NAMALWA (cell line): ENCODE data around the gene KCNB1.
A peak's percentile ranks its signal among the peaks of the same experiment; 100 is the strongest.

Source experiments
- DNase-seq: peaks from one replicate; pipeline ENCODE4 v3.0.0-alpha.2; 2015; ENCODE audit warnings: low spot score

The KCNB1 gene

DNA sequence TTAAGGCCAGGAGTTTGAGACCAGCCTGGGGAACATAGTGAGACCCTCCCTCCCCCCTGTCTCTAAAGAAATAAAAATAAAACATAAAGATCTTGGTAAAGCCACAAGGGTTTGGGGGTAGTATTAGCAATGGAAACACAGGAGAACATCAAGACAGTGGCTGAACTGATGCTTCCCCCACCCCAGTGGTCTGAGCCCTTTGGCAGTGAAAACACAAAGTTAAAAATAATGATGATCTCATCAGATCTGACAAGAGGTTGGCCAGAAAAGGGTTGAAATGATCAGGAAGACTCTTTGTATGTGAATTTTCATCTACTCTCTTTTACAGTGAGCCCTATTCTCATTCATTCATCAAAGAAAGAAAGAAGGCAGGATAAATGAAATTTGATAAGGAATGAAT is 93.7 kb downstream of the KCNB1 start:
- DNase-seq: no peak

DNA sequence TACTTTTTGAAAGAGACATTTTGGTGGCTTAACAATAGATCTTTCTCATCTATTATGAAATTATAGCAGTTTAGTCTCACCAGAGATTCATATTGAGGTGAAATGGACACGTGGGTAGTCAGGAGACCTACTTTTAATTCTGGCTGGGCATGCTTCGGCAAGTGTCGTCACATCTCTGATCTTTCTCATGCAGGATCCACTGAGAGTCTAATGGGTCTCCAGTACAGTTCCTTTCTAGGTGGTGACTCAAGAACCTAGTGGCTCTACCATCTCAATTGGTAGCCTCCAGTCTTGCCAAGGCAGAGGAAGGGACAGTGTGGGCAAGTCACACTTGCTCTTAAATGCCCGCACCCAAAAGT is 94.9 kb downstream of the KCNB1 start:
- DNase-seq: no peak

DNA sequence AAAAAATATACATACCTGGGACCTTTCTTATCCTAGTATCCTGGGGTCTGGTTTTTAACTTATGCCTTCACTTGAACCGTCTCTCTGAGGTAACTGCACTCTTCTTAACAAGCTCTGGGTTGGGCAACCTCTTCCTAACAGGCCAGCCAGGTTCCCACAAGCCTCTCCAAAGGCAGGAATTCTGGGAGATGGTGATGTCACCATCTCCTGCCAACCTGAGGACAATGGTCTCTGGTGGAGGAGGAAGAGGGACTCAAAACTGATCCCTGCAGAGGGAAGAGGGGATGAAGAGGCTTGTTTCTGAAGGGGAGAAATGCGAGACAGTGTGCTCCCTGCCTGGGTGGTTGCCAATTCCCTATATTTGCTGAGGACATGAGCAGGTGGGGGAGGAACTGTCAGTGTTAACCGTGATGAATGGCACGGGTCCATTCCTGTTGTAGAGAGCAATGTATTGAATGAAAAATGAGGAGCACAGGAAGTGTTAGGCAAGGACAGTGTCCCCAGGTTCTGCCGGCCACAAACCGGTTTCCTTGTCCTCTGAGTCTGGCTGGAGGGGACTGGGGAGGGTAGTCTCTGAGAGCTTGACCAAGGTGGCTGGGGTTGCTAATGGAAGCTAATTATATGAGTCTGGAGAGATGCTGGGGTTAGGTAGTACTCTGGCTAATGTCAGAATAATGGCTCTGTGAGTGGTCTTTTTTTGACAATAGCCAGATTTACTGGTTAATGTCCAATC is 95.5 kb downstream of the KCNB1 start:
- DNase-seq: no peak

DNA sequence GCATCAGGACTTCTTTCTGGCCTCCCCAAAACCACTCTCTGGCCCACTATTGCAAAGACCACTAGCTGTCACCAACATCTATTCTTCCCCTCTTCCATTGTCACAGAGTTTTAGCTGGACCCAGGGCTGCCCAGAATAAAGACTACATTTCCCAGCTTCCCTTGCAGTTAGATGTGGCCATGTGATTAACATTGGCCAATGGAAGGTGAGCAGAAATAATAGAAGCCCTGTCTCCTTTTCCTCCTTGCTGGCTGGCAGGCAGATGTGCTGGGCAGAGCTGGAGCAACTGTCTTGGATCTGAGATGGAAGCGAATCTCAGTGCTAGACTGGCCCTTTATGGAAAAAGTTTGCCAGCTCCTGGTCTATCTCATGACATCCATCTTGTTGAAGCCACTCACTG is 97.0 kb downstream of the KCNB1 start:
- peak; percentile 80 for DNase-seq

DNA sequence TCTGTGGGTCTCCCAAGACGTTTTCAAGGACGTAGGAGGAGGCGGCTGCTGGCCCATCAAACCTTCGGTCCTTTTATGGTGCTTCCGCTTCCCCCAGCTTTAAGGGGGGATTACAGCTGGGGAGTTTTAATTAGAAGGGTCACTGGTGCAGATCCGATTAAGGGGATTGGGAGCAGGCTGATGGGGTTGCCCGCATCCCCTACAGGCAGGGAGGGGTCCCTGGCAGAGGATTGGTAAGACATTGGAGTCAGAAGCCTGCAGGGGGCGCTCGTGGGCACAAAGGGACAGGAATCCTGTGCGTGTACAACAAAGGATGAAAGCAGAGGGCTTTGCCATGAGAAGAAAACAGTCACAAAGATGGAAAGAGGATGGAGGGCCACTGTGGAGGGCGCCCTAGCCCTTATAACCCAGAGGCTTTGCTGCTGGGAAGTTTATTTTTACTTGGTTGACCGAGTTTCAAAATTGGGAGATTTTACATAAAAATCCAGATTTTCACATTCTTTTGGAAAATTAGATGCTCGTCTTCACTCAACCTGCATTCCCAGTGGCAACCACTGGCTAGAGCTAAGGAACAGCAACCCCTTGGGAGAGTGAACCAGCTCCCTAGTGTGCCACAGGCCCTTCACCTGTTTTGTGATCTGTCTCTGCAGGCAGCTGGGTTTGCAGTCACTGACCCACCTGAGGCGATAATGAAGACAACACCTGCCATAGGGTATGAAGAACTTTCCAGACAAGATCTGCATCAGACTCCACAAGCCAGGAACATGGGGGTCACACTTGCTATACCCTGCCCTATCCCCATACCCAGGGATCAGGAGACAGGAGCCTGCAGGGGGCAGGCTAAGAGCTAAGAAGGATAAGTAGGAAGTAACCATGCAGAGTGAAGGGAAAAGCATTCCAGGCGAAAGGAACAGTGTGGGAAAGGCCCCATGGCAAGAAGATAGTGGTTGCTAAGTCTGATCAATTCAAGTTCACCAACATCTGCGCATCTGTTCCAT is 97.7 kb downstream of the KCNB1 start:
- peak; percentile 83 for DNase-seq

DNA sequence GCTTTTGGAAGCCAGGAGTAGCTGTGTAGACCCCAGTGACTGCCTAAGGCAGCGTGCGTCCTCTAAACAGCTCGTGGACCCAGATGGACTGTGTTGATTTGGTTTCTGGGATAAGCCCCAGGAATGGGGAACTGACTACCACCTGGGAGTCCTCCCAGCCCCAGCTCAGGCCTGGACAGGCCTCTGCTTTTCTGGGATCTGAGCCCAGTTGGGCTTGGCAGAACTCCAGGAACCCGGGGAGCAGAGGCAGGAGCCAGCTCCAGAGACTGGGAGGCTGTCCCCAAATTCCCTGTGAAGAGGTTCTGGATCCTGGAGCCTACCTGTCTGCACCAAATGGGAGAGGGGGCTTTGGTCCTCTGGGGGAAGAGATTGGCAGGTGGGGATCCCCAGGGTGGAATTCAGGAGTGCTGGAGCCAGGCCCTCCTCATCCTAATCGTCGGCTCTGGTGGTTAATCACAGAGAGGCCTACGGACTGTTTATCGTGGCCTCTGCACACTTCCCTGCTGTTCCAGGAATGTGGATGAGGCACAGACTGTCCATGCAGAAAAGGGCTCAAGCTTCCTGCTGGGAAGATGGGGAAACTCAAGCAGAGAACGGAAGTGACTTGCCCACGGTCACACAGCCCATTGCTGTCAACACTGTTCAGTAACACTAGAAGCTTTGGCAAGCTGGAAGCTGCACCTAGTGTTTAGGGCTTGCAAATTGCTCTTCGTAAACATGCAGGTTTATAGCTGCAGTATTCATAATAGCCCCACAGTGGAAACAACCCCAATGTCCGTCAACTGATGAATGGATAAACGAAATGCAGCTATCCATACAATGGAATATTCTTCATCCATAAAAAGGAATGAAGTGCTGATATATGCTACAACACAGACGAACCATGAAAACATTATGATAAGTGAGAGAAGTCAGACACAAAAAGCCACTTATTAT is 100.6 kb downstream of the KCNB1 start:
- no peak for DNase-seq

DNA sequence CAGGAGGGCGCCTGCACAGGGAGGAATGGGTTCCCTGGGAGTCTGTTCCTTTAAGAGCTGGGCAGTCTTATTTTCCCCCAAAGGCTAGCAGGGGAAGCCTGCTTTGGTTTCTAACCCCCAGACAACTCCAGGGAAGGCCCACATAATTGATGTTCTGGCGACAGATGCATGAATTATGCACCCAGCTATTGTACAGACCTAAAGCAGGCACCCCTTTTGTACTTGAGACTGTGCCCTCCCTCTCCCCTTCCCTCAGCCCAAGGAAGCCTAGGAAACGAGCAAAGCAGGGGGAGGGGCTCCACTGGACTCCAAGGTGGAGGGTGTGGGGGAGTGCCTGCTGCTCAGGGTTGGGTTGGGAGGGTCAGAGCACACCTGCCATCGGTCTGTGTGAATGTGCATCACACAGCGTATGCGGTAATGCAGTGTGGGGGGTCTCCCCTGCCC is 102.1 kb downstream of the KCNB1 start:
- DNase-seq: no peak

DNA sequence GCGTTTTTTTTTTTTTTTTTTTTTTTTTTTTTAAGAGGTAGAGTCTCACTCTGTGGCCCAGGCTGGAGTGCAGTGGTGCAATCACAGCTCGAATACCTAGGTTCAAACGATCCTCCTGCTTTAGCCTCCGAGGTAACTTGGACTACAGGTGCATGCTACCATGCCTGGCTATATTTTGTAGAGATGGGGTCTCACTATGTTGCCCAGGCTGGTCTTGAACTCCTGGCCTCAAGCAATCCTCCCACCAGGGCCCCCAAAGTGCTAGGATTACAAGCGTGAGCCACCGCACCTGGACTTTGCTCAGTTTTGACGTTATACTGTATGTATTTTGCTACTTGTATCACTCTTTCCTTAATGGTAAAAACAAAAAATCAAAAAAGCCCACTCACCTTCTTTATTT is 103.1 kb downstream of the KCNB1 start:
- DNase-seq: no peak

DNA sequence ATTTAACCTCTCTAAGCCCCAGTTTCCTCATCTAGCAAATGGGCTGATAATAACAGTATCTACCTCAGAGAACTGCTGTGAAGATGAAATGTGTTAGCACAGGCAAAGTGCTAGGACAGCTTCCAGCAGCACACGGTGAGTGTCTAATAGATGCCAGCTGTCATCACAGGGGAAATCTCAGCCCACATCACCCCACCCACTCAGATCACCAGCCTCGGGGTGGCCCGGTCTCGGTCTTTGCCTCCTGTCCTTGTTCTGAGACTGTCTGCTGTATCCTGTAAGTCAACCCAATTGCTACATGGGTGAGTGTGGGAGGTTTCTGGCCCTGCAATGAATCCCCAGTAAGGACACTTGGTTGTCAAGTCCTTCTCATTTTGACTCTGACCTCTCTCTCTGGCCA is 105.1 kb downstream of the KCNB1 start:
- no peak for DNase-seq

DNA sequence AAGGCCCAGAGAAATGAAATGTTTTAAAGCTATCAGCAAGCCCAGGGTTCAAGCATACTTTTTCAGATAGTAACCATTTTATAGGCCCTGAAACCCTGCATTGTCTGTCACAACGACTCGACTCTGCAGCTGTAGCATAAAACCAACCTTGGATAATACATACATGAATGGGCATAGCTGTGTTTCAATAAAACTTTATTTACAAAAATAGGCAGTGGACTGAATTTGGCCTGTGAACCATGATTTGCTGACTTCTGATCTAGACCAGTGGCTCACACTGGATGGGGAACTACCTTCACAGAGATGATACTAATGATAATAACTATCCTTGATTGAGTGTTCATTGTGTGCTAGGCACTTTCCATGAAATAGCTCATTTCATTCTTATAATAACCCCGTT is 107.3 kb downstream of the KCNB1 start:
- DNase-seq: no peak

DNA sequence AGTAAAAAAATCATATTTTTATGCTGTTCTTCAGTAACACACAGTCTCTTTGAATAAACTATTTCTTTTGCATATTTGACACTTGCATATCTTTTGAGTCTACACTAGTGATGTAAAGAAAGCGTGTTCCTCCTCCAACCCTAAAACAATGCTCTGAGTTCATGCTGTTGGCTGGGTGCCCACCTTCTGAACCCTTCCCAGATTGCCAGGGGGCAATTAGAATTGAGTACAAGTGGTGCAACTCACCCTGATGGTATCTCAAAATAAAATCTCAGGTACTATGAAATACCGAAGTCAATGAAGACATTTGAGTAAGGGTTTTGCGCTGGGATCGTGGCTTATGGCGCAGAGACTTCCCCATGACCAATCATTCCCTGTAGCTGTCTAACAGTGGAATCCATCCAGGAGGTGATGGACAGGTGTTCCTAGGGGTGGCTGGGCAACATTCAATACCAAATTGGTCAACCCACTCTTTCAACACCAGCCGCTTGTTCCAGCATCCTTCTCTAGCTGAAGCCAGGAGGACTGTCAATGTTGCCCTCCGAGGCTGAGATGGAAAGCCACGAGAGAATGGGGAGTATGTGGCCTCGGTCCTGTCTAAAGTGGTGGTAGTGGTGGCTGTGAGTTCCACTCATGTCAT is 110.3 kb downstream of the KCNB1 start:
- DNase-seq: no peak

DNA sequence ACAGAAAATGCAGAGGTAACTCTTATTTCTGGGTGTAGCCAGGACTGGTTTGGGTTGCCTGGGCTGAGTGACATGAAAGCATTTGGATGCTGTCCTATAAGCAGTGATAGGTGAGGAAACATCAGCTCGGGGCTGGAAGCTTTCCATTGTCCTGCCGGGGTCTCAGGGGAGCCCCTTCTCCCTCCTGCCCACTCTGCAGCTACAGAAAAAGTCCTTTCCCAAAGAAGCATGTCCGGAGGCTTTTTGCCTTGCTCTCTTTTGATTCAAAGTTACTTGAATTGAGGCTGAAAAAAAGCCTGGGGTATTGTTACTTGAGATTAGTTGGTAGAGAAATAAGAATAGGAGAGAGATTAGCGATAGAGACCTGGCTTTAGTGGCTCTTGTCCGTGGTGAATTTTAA is 113.9 kb downstream of the KCNB1 start:
- DNase-seq: no peak

DNA sequence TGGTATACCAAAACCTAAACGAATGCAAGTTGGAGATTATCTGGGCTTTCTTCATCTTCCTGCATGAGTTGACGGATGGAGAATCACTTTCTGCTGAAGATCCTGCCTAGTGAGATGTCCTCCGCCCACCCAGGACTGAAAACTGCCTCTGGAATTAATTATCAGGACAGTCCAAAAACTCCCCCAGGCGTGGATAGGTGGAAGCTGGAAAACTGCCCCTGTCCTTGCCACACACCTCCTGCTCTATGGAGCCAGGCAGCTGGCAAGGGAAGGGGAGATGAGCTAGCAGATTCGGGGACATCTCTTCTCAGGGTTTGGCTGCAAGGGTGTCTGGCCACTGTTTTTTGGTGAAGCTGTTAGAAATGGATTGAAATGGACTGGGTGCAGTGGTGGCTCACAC is 115.4 kb downstream of the KCNB1 start:
- DNase-seq: no peak

DNA sequence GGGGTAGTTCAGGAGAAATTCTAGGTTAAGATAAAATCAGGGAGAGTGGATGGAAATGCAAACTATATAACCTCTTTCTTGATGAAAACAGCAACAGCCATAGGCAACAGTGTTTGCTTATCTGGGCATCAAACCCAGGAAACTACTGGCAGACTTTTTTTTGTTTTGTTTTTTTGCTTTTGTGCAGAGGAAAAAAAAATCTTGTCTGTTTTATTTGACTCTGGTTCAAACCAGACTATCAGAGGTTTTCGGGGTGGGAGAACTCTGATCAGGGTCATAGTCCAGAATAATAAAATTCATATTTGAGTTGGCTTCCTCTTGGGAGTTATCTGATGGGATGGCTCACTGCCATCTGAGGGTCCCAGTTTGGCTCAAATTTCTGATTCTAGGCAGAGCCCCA is 115.8 kb downstream of the KCNB1 start:
- DNase-seq: no peak

DNA sequence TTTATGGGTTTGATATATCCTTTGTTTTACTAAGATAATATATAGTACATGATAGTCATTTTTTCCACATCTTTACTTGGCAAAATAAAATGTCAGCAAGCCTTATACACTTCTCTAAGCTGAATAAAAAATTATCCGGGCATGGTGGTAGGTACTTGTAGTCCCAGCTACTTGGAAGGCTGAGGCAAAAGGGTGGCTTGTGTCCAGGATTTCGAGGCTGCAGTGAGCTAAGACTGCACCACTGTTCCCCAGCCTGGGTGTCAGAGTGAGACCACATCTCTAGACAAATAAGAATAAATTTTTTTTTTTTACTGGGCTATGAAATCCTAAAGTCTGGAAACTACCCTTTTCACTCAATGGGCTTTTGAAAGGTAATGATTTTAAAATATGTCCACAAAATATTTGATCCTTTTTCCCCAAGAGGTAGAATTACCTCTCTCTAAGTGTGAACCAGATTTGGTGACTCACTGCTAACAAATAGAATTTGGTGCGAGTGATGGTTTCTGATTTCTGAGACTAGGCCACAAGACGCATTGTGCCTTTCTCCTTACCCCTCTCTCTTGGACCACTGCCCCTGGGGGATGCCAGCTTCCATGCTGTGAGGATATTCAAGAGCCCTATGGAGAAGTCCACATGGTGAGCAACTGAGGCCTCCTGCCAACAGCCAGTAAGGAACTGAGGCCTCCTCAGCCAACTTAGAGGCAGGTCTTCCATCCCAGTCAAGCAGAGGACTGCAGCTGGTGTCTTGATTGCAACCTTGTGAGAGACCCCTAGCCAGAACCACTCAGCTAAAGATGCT is 120.4 kb downstream of the KCNB1 start:
- DNase-seq: no peak

DNA sequence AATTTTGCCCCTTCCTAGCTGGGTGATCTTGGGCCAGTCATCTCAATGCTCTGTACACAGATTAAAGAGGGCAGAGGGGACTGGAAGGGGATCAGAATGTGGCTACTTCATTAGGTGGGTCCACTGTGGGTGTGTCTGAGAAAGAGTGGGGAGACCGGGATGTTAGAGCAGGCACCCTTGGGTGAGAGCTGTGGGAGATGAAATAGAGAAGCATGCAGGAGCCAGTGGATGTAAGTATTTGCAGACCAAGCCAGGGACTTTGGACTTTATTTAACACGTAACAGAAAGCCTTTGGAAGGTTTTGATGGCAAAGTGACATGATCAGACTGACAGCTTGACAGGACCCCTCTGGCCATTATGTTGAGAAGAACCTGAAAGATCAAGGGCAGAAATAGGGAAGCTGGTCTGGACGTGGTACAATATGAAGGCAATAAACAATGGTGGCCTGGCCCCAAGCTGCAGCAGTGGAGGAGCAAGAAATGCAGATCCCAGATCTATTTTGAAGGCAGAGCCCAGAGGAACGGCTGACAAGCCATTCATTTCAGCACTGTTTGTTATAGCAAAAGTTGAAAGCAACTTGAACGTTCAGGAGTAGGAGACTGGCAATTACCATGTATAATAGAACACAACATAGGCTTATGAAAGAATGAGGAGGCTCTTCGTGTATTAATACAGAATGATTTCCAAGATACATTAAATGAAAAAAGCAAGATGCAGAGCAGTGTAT is 122.1 kb downstream of the KCNB1 start:
- no peak for DNase-seq

DNA sequence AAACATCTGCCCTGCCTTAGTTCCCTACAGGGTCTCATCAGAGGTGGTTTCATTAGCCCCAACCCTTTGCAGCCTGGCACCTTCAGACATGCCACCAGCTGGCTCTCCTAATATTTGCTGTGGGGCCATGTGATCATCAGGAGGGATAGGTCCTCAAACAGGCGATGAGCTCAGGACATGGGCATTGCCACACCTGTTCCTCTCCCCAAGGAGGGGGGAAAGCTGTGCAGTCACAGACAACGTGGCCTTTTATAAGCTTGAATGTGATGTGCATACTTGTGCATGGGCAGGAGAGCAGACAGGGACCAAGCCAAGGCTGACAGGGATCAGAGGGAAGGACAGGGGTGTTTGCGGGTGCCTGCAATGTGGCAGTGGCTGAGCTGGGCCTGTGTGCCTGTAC is 125.8 kb downstream of the KCNB1 start:
- DNase-seq: no peak

DNA sequence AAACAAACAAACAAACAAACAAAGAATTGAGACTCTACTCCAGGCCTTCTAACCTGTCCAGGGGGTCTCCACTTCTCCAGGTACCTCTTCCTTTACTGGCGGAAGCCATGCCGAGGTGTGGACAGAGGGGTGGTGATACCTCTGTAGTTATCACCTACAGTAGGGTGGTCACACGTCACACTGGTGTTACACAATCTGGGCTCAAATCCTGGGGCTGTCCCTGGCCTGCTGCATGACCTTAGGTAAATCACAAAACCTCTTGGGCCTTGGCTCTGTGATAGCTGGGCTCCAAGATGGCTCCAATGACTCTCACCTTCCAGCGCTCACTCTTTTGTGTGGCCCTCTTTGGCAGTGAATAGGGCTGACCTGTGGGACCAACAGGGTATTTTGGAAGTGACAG is 127.8 kb downstream of the KCNB1 start:
- no peak for DNase-seq

DNA sequence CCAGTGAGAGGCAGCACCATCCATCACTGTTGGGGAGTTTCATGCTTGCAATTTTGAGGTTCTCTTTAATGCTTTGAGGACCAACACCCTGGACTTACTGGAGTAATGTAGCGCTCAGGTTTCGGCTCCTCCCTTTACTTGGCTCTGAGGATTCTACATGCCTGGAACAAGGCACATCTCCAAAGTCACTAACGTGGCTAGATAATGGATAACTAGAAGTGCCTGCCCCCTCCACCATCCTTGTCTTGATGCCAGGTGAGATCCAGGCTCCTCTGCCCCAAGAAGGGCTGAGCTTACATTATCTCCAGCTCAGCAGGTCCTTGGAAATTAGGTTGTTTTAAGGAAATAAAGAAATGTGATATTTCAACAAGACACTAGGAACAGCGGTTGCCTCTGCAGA is 129.1 kb downstream of the KCNB1 start:
- no peak for DNase-seq

DNA sequence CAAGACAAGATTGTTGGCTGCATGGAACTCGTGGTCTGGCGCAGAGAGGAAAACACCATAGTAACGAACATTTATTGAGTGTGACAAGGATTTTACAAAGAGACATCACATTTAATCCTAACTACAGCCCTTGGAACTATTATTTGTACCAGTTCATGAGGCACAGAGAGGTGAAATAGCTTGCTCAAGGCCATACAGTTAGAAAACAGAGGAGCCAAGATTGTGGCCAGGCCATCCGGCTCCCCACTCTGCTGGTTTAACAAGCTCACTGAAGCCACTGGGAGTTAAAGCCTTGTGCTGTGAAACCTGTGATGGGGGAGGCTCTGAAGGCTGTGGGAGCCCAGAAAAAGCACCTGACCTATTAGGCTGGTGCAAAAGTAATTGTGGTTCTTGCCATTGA is 129.7 kb downstream of the KCNB1 start:
- no peak for DNase-seq
